OCI-LY1 (cell line): ENCODE results near the gene GDF7.

Source experiments
- H2AFZ ChIP-seq: fragments of 200-600 bp; sonication (generic), shearing (Covaris generic); 2 replicates; pipeline ENCODE4 v1.6.0; 2014; ENCODE audit warnings: antibody characterized with exemption, mild to moderate bottlenecking, low read length
- H3F3A ChIP-seq: fragments of 200-600 bp; sonication (generic), shearing (Covaris generic); 2 replicates; pipeline ENCODE4 v1.6.0; 2014; ENCODE audit warnings: mild to moderate bottlenecking, antibody characterized with exemption, low read length, moderate library complexity; ENCODE audit not compliant: insufficient read depth
- H3K27ac ChIP-seq: fragments of 200-600 bp; sonication (generic); 2 replicates; pipeline ENCODE4 v1.5.1; 2014; ENCODE audit warnings: low read length, mixed run types, mild to moderate bottlenecking, low read depth; ENCODE audit not compliant: poor library complexity, severe bottlenecking
- H3K27me3 ChIP-seq: fragments of 200-600 bp; sonication (generic); 2 replicates; pipeline ENCODE4 v1.6.0; 2014; ENCODE audit warnings: antibody characterized with exemption, mild to moderate bottlenecking, low read length, moderate library complexity; ENCODE audit not compliant: insufficient read depth
- H3K36me3 ChIP-seq: fragments of 200-600 bp; sonication (generic); 2 replicates; pipeline ENCODE4 v1.6.1; 2014; ENCODE audit warnings: mild to moderate bottlenecking, antibody characterized with exemption, low read length, moderate library complexity, mixed read lengths; ENCODE audit not compliant: insufficient read depth
- H3K4me1 ChIP-seq: fragments of 200-600 bp; sonication (generic); 2 replicates; pipeline ENCODE4 v1.5.1; 2014; ENCODE audit warnings: mild to moderate bottlenecking, low read length, moderate library complexity; ENCODE audit not compliant: insufficient read depth, severe bottlenecking
- H3K4me2 ChIP-seq: fragments of 200-600 bp; sonication (generic), shearing (Covaris generic); 2 replicates; pipeline ENCODE4 v1.6.1; 2014; ENCODE audit warnings: low read length
- H3K4me3 ChIP-seq: fragments of 200-600 bp; sonication (generic); 2 replicates; pipeline ENCODE4 v1.5.1; 2014; ENCODE audit warnings: low read length, low read depth, mild to moderate bottlenecking, mixed read lengths; ENCODE audit not compliant: poor library complexity, severe bottlenecking
- H3K79me2 ChIP-seq: fragments of 200-600 bp; shearing (Covaris generic); 2 replicates; pipeline ENCODE4 v1.6.1; 2016; ENCODE audit warnings: mixed run types, low read length, mixed read lengths; ENCODE audit not compliant: insufficient read depth
- H3K9ac ChIP-seq: fragments of 200-600 bp; sonication (generic), shearing (Covaris generic); 2 replicates; pipeline ENCODE4 v1.6.1; 2014; ENCODE audit warnings: mild to moderate bottlenecking, low read length, mixed read lengths
- H3K9me2 ChIP-seq: fragments of 200-600 bp; sonication (generic), shearing (Covaris generic); 2 replicates; pipeline ENCODE4 v1.6.1; 2014; ENCODE audit warnings: low read depth, mild to moderate bottlenecking, low read length, mixed read lengths
- H3K9me3 ChIP-seq: fragments of 200-600 bp; shearing (Covaris generic); 2 replicates; pipeline ENCODE4 v1.6.1; 2014; ENCODE audit warnings: low read length, mixed read lengths
- H4K20me1 ChIP-seq: fragments of 200-600 bp; sonication (generic), shearing (Covaris generic); 2 replicates; pipeline ENCODE4 v1.6.0; 2016; ENCODE audit warnings: mild to moderate bottlenecking, low read length; ENCODE audit not compliant: insufficient read depth
- CTCF ChIP-seq: fragments of 200-600 bp; sonication (generic), shearing (Covaris generic); IDR thresholded peaks from 2 replicates; pipeline ENCODE4 v1.5.1; 2017; ENCODE audit warnings: mild to moderate bottlenecking, antibody characterized with exemption, low read length, moderate library complexity, mixed read lengths
- EZH2 ChIP-seq: fragments of 200-600 bp; sonication (generic), shearing (Covaris generic); IDR thresholded peaks from 2 replicates; pipeline ENCODE4 v1.8.0; 2017; ENCODE audit warnings: borderline replicate concordance, mixed run types, mild to moderate bottlenecking, antibody characterized with exemption, low read length, moderate library complexity, mixed read lengths

GDF7 gene

GRCh38 chr2:20624156-20624883, 42.6 kb upstream of the GDF7 start:
- no peaks in the 10 kb centered on the region for H3K4me1 ChIP-seq
- H3K9me2 ChIP-seq, result no peaks in the 10 kb centered on the region
- TF ChIP-seq CTCF, result no peak
- TF ChIP-seq EZH2, result no peak
- no peak overlapping the region for H3K4me2 ChIP-seq
- H3K27ac ChIP-seq, result no peak overlapping the region
- no peaks in the 10 kb centered on the region for H3K27me3 ChIP-seq
- H3K79me2 ChIP-seq, result no peaks in the 10 kb centered on the region
- no peak overlapping the region for H3K4me3 ChIP-seq
- no peaks in the 10 kb centered on the region for H3F3A ChIP-seq
- H3K36me3 ChIP-seq, result no peaks in the 10 kb centered on the region
- H4K20me1 ChIP-seq, result no peaks in the 10 kb centered on the region
- H2AFZ ChIP-seq, result no peak overlapping the region
- H3K9ac ChIP-seq, result no peak overlapping the region
- H3K9me3 ChIP-seq, result no peaks in the 10 kb centered on the region

GRCh38 chr2:20624884-20625485, 42.0 kb upstream of the GDF7 start:
- Histone ChIP-seq H4K20me1 (no peaks in the 10 kb centered on the region), H3K4me2 (no peak overlapping the region), H3K4me1 (no peaks in the 10 kb centered on the region), H3K27me3 (no peaks in the 10 kb centered on the region), H3K9ac (no peak overlapping the region), H3K9me2 (no peaks in the 10 kb centered on the region), H3F3A (no peaks in the 10 kb centered on the region), H2AFZ (no peak overlapping the region), H3K9me3 (no peaks in the 10 kb centered on the region), H3K36me3 (no peaks in the 10 kb centered on the region), H3K79me2 (no peaks in the 10 kb centered on the region), H3K4me3 (no peak overlapping the region), H3K27ac (no peak overlapping the region)
- no peak for TF ChIP-seq EZH2
- no peak for TF ChIP-seq CTCF

- Histone ChIP-seq H3K27me3 (no peaks in the 10 kb centered on the region), H3F3A (no peaks in the 10 kb centered on the region), H3K4me1 (no peaks in the 10 kb centered on the region), H4K20me1 (peaks cover 2% of the 10 kb centered on the region; the same call in 1 of the 2 replicates), H3K27ac (no peak overlapping the region), H3K4me3 (no peak overlapping the region), H3K9me2 (no peaks in the 10 kb centered on the region), H3K36me3 (no peaks in the 10 kb centered on the region), H3K4me2 (no peak overlapping the region), H3K9ac (no peak overlapping the region), H2AFZ (no peak overlapping the region), H3K9me3 (no peaks in the 10 kb centered on the region), H3K79me2 (no peaks in the 10 kb centered on the region)
- TF ChIP-seq CTCF, result no peak
- TF ChIP-seq EZH2, result no peak
These were observed 41.2 kb upstream of the GDF7 start for GRCh38 chr2:20625491-20626391.
